K562 (cell line): ENCODE data around the gene ASNS. TPM values are rescaled to one million over a fixed set of nuclear protein-coding genes. Genes with fewer than 3 reads are reported as not detected.
A peak's percentile ranks its signal among the peaks of the same experiment; 100 is the strongest.
"Not testable (repeated sequence)": the region's sequence is repeated elsewhere in the genome, so short reads cannot be mapped to it uniquely, and the experiment has no call there.

ENCODE experiments used
- ATAC-seq: fragments of 200-7000 bp; cut with Tn5 transposase; 3 replicates; pipeline ENCODE4 v1.9.1; 2020; ENCODE audit warnings: moderate library complexity
- BruUV-seq: library from RNA; stranded (reverse); fragments of 400-500 nt; replicated peaks from 2 replicates; lab custom pipeline; 2021; lab: Mats Ljungman, UMichigan
- CTCF ChIA-PET: fragments of 300-600 bp; formaldehyde crosslinking; extraction: SDS; loops from one replicate; lab custom pipeline; 2021; ENCODE audit warnings: low intra/inter-chr PET ratio; lab: Yijun Ruan, JAX
- POLR2A ChIA-PET: fragments of 300-600, 350-650 bp; sonication (Branson Sonifier 250); formaldehyde crosslinking; extraction: SDS; loops from one replicate; lab custom pipeline; 2021; ENCODE audit warnings: antibody characterized with exemption, inconsistent platforms; lab: Yijun Ruan, JAX
- DNase-seq, 4 experiments: peaks; one replicate each; pipeline versions ENCODE4 v3.0.0 to v3.0.0-alpha.2; 2011 to 2018; ENCODE audit warnings: low spot score in 3 of 4, mixed read lengths in 3 of 4; ENCODE audit errors: extremely low read depth in 1 of 4
- FAIRE-seq: peaks from 2 replicates; lab custom pipeline; 2011; peaks lifted over from hg19 to GRCh38; lab: Jason Lieb, UNC
- H2AFZ ChIP-seq: 2 replicates; pipeline ENCODE4 v1.6.0; 2011; ENCODE audit warnings: low read depth, low read length, control low read depth, inconsistent platforms
- H3K27ac ChIP-seq: fragments of 200-600 bp; 3 replicates; pipeline ENCODE4 v1.8.0; 2011; ENCODE audit warnings: low read depth, mild to moderate bottlenecking, control low read depth, inconsistent platforms, low read length, moderate library complexity, mixed read lengths; ENCODE audit errors: extremely low read depth
- H3K27me3 ChIP-seq, 2 experiments: fragments of 300-600 bp in 1 of 2; 2 replicates in 1 of 2; 3 replicates in 1 of 2; pipeline versions ENCODE4 v1.6.0 to v1.8.0; 2011; ENCODE audit warnings: inconsistent platforms in 2 of 2, low read length in 2 of 2, mild to moderate bottlenecking in 1 of 2, mixed read lengths in 1 of 2, moderate library complexity in 1 of 2; ENCODE audit not compliant: control insufficient read depth in 2 of 2, insufficient read depth in 2 of 2
- H3K36me3 ChIP-seq: fragments of 300-600 bp; 3 replicates; pipeline ENCODE4 v1.8.0; 2011; ENCODE audit warnings: mild to moderate bottlenecking, low read length, inconsistent platforms; ENCODE audit not compliant: control insufficient read depth, insufficient read depth
- H3K4me1 ChIP-seq, 2 experiments: fragments of 200-600 bp in 1 of 2; replicated peaks in 1 of 2; 2 replicates in 1 of 2; 3 replicates in 1 of 2; pipeline versions ENCODE4 v1.5.1 to v1.8.0; 2011; ENCODE audit warnings: inconsistent platforms in 2 of 2, low read length in 2 of 2, mild to moderate bottlenecking in 1 of 2, mixed read lengths in 1 of 2, moderate library complexity in 1 of 2; ENCODE audit not compliant: control insufficient read depth in 2 of 2, insufficient read depth in 2 of 2
- H3K4me2 ChIP-seq: 2 replicates; pipeline ENCODE4 v1.6.1; 2011; ENCODE audit warnings: low read length, control low read depth, inconsistent platforms, mixed read lengths; ENCODE audit not compliant: insufficient read depth
- H3K4me3 ChIP-seq: fragments of 200-600 bp; sonication (generic), shearing (Covaris generic); 2 replicates; pipeline ENCODE4 v1.5.1; 2016; ENCODE audit warnings: control low read depth, inconsistent platforms
- H3K79me2 ChIP-seq: fragments of 200-600 bp; 3 replicates; pipeline ENCODE4 v1.8.0; 2011; ENCODE audit warnings: low read length, inconsistent platforms; ENCODE audit not compliant: control insufficient read depth, insufficient read depth
- H3K9ac ChIP-seq, 2 experiments: 2 replicates each; pipeline versions ENCODE4 v1.6.0 to v1.6.1; 2011; ENCODE audit warnings: low read depth in 2 of 2, low read length in 2 of 2, control low read depth in 1 of 2, inconsistent platforms in 1 of 2, mild to moderate bottlenecking in 1 of 2, mixed read lengths in 1 of 2; ENCODE audit not compliant: insufficient read depth in 1 of 2
- H3K9me1 ChIP-seq: one replicate; pipeline ENCODE4 v1.6.0; 2011; ENCODE audit warnings: inconsistent platforms, mild to moderate bottlenecking, low read length, moderate library complexity; ENCODE audit not compliant: control insufficient read depth, insufficient read depth
- H3K9me3 ChIP-seq: replicated peaks from 2 replicates; pipeline ENCODE4 v1.5.1; 2011; ENCODE audit warnings: low read depth, low read length, inconsistent platforms; ENCODE audit not compliant: control insufficient read depth, insufficient read depth
- H4K20me1 ChIP-seq: replicated peaks from 2 replicates; pipeline ENCODE4 v1.6.1; 2011; ENCODE audit warnings: low read length, inconsistent platforms, mixed read lengths; ENCODE audit not compliant: control insufficient read depth, insufficient read depth
- CTCF ChIP-seq, 3 experiments: IDR thresholded peaks in 2 of 3; conservative IDR thresholded peaks in 1 of 3; 2 replicates each; pipeline ENCODE4 v1.5.1; 2011 to 2012; ENCODE audit warnings: low read length in 3 of 3, mild to moderate bottlenecking in 3 of 3, control low read depth in 2 of 3, improper control_type of control experiment in 1 of 3, inconsistent platforms in 1 of 3, low read depth in 1 of 3, mixed read lengths in 1 of 3, moderate library complexity in 1 of 3; ENCODE audit not compliant: insufficient read depth in 2 of 3
- RBM25 ChIP-seq: fragments of 200-400 bp; formaldehyde crosslinking; IDR thresholded peaks from 2 replicates; pipeline ENCODE4 v1.6.1; 2018; ENCODE audit warnings: low read length, low read depth, moderate library complexity; ENCODE audit not compliant: severe bottlenecking
- ZNF384 ChIP-seq: IDR thresholded peaks from 2 replicates; pipeline ENCODE4 v1.6.1; 2012; ENCODE audit warnings: low read depth, low read length, improper control_type of control experiment
- WGBS: fragments of 100-300 bp; shearing (Covaris generic); methylation state at CpG from one replicate; pipeline ENCODE4 v1.1.6; 2016; ENCODE audit warnings: low coverage, mixed read lengths; ENCODE audit not compliant: insufficient coverage; ENCODE audit errors: missing lambda C conversion rate; 5-methylcytosine and 5-hydroxymethylcytosine counted together
- in situ Hi-C: fragments of 300-500 bp; cut with MboI; formaldehyde crosslinking; loops from 4 replicates; pipeline ENCODE4 v1.15.0; 2018; ENCODE audit warnings: inconsistent platforms, mixed read lengths
- intact Hi-C: fragments of 100-400 bp; cut with micrococcal nuclease; formaldehyde crosslinking; loops from 2 replicates; pipeline ENCODE4 v1.14.2; 2022
- polyA plus RNA-seq, 8 experiments: library from polyadenylated mRNA; depleted of rRNA in 4 of 8; stranded (reverse) in 5 of 8; unstranded in 3 of 8; fragments of >200 nt; fragmentation: Nextera tagmentation in 2 of 8; fragmentation: Illumina TruSeq in 1 of 8; extraction: Ambion mirVana in 2 of 8; extraction: Trizol in 1 of 8; gene quantifications; 2 replicates each; pipeline versions ENCODE4 v1.2.1 to v1.2.3, GENCODE V29; 2011 to 2014; ENCODE audit warnings: inconsistent platforms in 1 of 8, missing spikeins in 1 of 8
- total RNA-seq, 7 experiments: library from RNA; depleted of rRNA in 6 of 7; stranded (reverse); fragments of >200 nt in 6 of 7; fragmentation: Illumina TruSeq in 2 of 7; extraction: Trizol in 2 of 7; gene quantifications; 2 replicates each; pipeline versions ENCODE4 v1.2.1 to v1.2.3, GENCODE V29; 2011 to 2021; ENCODE audit warnings: low replicate concordance in 1 of 7

The ASNS gene
- total and polyA plus RNA-seq, 9 of the 15 experiments (the other 6 are each of a cell fraction or from before 2014, with no cell fraction given), result 42.1 to 354 (median 215) TPM

- FAIRE-seq, ATAC-seq, H3K9me1 ChIP-seq, H3K36me3 ChIP-seq, H3K4me1 ChIP-seq, H3K9ac ChIP-seq, H2AFZ ChIP-seq, CTCF ChIA-PET, intact Hi-C loops, POLR2A ChIA-PET, DNase-seq, H3K4me2 ChIP-seq, H3K27me3 ChIP-seq, BruUV-seq, H3K4me3 ChIP-seq, H3K79me2 ChIP-seq, H3K27ac ChIP-seq, H3K9me3 ChIP-seq, H4K20me1 ChIP-seq, in situ Hi-C loops: not testable (repeated sequence)
- peak; percentile 70 for TF ChIP-seq RBM25
- 0% methylated on average over 5 of the region's 8 CpGs for WGBS
These were observed 43.1 kb upstream of the ASNS start for GRCh38 chr7:97915267-97915666.

GRCh38 chr7:97912294-97912693 is 40.1 kb upstream of the ASNS start:
- H3K4me3 ChIP-seq, H2AFZ ChIP-seq, H3K4me2 ChIP-seq, H3K4me1 ChIP-seq, DNase-seq, FAIRE-seq, H4K20me1 ChIP-seq, CTCF ChIA-PET, H3K9me1 ChIP-seq, H3K79me2 ChIP-seq, ATAC-seq, H3K27ac ChIP-seq, H3K36me3 ChIP-seq, BruUV-seq, POLR2A ChIA-PET, H3K27me3 ChIP-seq, in situ Hi-C loops, H3K9ac ChIP-seq, intact Hi-C loops, H3K9me3 ChIP-seq: not testable (repeated sequence)
- 0% methylated on average over 4 of the region's 5 CpGs for WGBS
- peak in 1 of 3 experiments; percentile 16; a peak in 1 of 6 replicates for TF ChIP-seq CTCF (IDR thresholded peaks at IDR 0.05 in 2 of 3, conservative IDR thresholded peaks at IDR 0.05 in 1 of 3; ENCODE audit: insufficient read depth in 2 of 3, low read depth in 1 of 3, low read length in 3 of 3)
- peak; percentile 65 for TF ChIP-seq ZNF384

GRCh38 chr7:97896893-97897292 is 24.7 kb upstream of the ASNS start:
- FAIRE-seq, H3K9me1 ChIP-seq, H3K36me3 ChIP-seq, H4K20me1 ChIP-seq, H3K4me1 ChIP-seq, POLR2A ChIA-PET, ATAC-seq, H3K27me3 ChIP-seq, DNase-seq, H3K4me2 ChIP-seq, intact Hi-C loops, H3K79me2 ChIP-seq, H3K27ac ChIP-seq, BruUV-seq, CTCF ChIA-PET, H3K4me3 ChIP-seq, H3K9ac ChIP-seq, H3K9me3 ChIP-seq, in situ Hi-C loops, H2AFZ ChIP-seq: not testable (repeated sequence)
- WGBS, result 2% methylated on average over 2 of the region's 2 CpGs
